Renal cortical epithelial cell (primary cell): ENCODE data around the gene PADI4. TPM values are rescaled to one million over a fixed set of nuclear protein-coding genes. Genes with fewer than 3 reads are reported as not detected.
A peak's percentile ranks its signal among the peaks of the same experiment; 100 is the strongest.
"Not testable (repeated sequence)": the region's sequence is repeated elsewhere in the genome, so short reads cannot be mapped to it uniquely, and the experiment has no call there.

Experiments used
- DNase-seq: peaks from one replicate; pipeline ENCODE4 v3.0.0-alpha.2; 2011; ENCODE audit warnings: low read depth
- total RNA-seq: library from RNA; depleted of rRNA; stranded (reverse); fragments of >200 nt; gene quantifications from 2 replicates; pipeline ENCODE4 v1.2.3, GENCODE V29; 2014

PADI4 gene
- total RNA-seq, 1 donor from 2014 or later: not detected

- DNase-seq: no peak
These were observed 5.7 kb downstream of the PADI4 start for GRCh38 chr1:17313530-17314309.

- DNase-seq: no peak
These were observed 6.5 kb downstream of the PADI4 start for GRCh38 chr1:17314491-17314971.

- DNase-seq: no peak
These were observed 7.6 kb downstream of the PADI4 start for GRCh38 chr1:17315542-17316130.

GRCh38 chr1:17316704-17317103 is 8.7 kb downstream of the PADI4 start:
- DNase-seq: no peak

- DNase-seq: peak; percentile 29
These were observed 10.3 kb downstream of the PADI4 start for GRCh38 chr1:17318262-17318661.

GRCh38 chr1:17319561-17320350 is 11.8 kb downstream of the PADI4 start:
- DNase-seq: no peak

- not testable (repeated sequence) for DNase-seq
These were observed 13.9 kb downstream of the PADI4 start for GRCh38 chr1:17321857-17322390.

GRCh38 chr1:17328855-17329254 is 20.9 kb downstream of the PADI4 start:
- DNase-seq: no peak

- no peak for DNase-seq
These were observed 21.6 kb downstream of the PADI4 start for GRCh38 chr1:17329610-17330009.

GRCh38 chr1:17330856-17331255 is 22.9 kb downstream of the PADI4 start:
- no peak for DNase-seq

GRCh38 chr1:17333081-17333480 is 25.1 kb downstream of the PADI4 start:
- DNase-seq: no peak

GRCh38 chr1:17335821-17336710 is 28.1 kb downstream of the PADI4 start:
- DNase-seq: peak; percentile 35

- DNase-seq: no peak
These were observed 30.9 kb downstream of the PADI4 start for GRCh38 chr1:17338706-17339493.

GRCh38 chr1:17339521-17339920 is 31.5 kb downstream of the PADI4 start:
- no peak for DNase-seq

- no peak for DNase-seq
These were observed 32.4 kb downstream of the PADI4 start for GRCh38 chr1:17340358-17340757.

GRCh38 chr1:17342014-17342441 is 34.0 kb downstream of the PADI4 start:
- no peak for DNase-seq

- DNase-seq: not testable (repeated sequence)
These were observed 37.5 kb downstream of the PADI4 start for GRCh38 chr1:17345506-17345905.

GRCh38 chr1:17346046-17346789 is 38.2 kb downstream of the PADI4 start:
- no peak for DNase-seq

GRCh38 chr1:17347769-17348592 is 40.0 kb downstream of the PADI4 start:
- peak; percentile 70 for DNase-seq
